Prostate gland (tissue), 2 donors: ENCODE measurements around the gene CHPF.

Source experiments
- CTCF ChIP-seq, 4 experiments: fragments of 200-600 bp in 2 of 4; fragments of 450-650 bp in 2 of 4; sonication (generic) in 2 of 4; IDR thresholded peaks; 1 replicate in 3 of 4; 2 replicates in 1 of 4; pipeline ENCODE4 v1.5.1; 2016 to 2019; ENCODE audit warnings: antibody characterized with exemption in 4 of 4, mild to moderate bottlenecking in 2 of 4, moderate library complexity in 2 of 4
- POLR2AphosphoS5 ChIP-seq: sonication (generic); formaldehyde crosslinking; IDR thresholded peaks from one replicate; pipeline ENCODE4 v1.6.1; 2017; ENCODE audit warnings: antibody characterized with exemption

GRCh38 chr2:219592736-219593135 is 49.1 kb upstream of the CHPF start:
- TF ChIP-seq CTCF (IDR thresholded peaks at IDR 0.05) = no peak
- TF ChIP-seq POLR2AphosphoS5 = no peak
